GM12873 (cell line): Measurements from ENCODE around the gene ORC2.

Experiments
- TF ChIP-seq, protein P1 (sequence below): IDR thresholded peaks from 2 replicates; pipeline ENCODE4 v1.5.1; 2012; ENCODE audit warnings: low read depth, mild to moderate bottlenecking, moderate library complexity, low read length, control low read depth; ENCODE audit not compliant: insufficient read depth; ENCODE audit errors: missing control alignments

Gene ORC2

DNA sequence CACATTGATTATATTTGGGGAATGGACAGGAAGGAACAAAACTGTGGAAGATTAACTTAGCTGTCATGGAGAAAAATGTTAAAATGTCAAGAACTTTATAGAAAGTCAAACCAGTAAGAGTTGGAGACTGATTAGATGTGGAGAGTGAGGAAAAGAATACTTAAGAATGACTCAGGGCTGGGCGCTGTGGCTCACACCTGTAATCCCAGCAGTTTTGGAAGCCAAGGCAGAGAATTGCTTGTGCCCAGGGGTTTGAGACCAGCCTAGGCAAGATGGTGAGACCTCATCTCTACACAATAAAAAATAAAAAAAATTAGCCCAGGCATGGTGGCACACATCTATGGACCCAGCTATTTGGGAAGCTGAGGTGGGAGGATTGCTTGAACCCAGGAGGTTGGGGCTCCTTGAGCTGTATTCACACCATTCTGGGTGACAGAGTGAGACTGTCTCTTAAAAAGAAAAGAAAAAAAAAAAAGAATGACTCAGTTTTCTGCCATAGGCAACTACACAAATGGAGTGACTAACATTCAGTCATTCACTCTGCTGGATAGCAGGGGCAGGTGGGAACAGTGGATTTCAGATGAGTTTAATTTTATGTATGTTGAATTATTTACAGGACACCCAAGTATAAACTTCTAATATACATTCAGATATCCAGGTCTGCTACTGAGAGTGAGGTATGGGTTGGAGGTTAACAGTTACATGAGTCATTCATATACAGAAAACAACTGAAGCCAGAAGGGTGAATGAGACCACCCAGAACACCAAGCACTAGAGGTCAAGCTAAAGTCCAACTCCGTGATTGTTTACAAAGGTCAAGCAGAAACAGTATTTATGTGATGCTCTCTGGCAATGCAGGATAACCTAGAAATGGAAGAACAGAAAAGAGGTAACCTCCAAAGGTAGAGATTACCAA is 33.9 kb downstream of the ORC2 start:
- TF ChIP-seq, protein P1, sequence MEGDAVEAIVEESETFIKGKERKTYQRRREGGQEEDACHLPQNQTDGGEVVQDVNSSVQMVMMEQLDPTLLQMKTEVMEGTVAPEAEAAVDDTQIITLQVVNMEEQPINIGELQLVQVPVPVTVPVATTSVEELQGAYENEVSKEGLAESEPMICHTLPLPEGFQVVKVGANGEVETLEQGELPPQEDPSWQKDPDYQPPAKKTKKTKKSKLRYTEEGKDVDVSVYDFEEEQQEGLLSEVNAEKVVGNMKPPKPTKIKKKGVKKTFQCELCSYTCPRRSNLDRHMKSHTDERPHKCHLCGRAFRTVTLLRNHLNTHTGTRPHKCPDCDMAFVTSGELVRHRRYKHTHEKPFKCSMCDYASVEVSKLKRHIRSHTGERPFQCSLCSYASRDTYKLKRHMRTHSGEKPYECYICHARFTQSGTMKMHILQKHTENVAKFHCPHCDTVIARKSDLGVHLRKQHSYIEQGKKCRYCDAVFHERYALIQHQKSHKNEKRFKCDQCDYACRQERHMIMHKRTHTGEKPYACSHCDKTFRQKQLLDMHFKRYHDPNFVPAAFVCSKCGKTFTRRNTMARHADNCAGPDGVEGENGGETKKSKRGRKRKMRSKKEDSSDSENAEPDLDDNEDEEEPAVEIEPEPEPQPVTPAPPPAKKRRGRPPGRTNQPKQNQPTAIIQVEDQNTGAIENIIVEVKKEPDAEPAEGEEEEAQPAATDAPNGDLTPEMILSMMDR = no peak

DNA sequence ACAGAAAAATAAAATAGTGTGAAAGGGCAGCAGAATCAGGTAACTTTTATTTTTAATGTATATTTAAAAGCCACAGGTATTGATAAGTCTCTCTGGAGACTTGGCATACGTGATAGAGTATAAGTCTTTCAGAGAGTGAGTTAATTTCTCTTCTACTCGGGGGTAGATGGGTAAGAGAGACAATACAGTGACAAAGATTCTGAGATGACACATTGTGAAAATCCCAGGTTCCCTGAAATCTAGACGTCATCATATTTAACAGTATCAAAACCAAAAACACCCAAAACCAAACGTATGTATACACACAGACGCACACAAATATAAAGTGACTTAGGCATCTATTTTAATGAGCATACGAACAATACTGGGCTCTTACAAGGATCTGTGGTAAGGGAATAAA is 41.0 kb downstream of the ORC2 start:
- TF ChIP-seq, protein P1 = no peak

- TF ChIP-seq, protein P1 = no peak
These were observed 49.8 kb downstream of the ORC2 start for GRCh38 chr2:200913654-200914053.

GRCh38 chr2:200909958-200910357 is 53.5 kb downstream of the ORC2 start:
- TF ChIP-seq, protein P1 = no peak

DNA sequence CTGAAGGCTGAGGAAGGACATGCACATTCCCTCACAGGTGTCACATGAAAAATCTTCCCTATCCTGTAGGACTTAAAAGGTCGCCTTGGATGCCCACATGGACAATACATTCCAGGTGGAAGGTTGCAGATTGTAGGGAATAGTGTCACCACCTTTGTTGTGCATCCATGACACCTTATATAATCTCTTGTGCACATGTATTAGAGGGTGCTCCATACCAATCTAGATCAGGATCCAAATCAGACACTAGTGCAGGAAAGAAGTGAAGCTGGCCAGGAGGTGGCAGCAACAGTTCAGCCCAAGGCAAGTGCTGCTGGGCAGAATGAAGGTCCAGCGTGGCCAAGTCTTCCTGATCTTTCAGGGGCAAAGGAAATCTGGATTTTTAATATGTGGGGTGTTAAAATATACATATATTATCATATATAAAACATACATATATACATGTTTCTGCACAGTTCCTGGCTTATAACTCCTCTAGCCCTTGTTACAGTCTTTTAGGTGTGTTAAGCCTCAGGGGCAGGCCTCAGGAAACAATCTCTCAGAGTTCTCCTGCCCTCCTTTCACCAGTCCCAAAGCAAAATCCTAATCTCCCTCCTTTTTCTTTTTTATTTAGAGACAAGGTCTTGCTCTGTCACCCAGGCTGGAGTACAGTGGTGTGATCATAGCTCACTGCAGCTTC is 57.7 kb downstream of the ORC2 start:
- TF ChIP-seq, protein P1 = peak; percentile 73

DNA sequence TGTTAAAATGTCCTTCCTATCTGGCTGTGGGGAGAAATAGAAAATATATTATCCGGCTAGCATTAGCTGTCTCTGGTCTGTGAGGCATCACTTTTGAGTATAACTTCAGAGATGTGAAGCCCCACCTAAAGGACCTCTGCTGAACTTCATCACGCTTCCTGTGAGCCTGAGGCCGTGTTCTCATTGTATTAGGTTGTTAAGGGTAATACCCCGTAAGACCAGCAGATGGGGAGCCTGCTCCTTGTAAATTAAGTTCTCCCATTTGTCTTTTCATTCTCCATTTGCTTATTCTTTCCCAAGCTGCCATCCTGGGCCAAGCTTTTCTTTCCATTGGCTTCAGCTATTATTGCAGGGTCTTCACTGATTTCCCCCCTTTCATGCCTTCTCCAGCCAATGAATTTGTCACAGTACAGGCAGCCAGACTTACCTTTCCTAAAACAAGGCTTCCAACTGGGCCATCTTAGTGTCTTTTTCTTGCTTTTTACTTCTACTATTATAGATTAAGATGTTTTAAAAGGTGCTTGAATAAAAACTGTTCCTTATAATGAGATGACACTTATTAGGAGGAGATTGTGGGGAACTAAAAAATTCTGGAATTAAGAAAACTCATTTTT is 61.9 kb downstream of the ORC2 start:
- TF ChIP-seq, protein P1 = peak; percentile 84

DNA sequence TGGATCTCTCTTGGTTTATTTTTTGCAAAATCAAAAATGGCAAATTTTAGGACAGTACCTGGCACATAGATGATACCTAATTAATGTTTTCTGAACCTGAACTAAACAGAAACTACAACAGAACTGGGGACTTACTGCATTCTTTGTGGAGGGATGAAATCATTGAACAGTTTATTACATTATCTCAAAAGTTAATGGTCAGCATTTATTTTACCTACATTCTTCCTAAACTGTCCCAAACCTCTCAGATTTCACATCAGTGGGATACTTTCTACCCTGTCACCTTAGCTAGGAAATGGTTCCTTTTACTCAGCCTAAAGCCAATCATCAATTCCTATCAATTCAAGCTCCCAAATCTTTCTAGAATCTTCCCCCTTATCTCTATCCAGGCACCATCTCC is 64.0 kb downstream of the ORC2 start:
- TF ChIP-seq, protein P1 = no peak
